Esophagus squamous epithelium (tissue), 5 donors: ENCODE results near the gene ACSL3. TPM values are rescaled to one million over a fixed set of nuclear protein-coding genes. Genes with fewer than 3 reads are reported as not detected.
A peak's percentile ranks its signal among the peaks of the same experiment; 100 is the strongest.

Experiments
- DNase-seq: peaks from one replicate; lab custom pipeline; 2025; lab: John Stamatoyannopoulos, UW
- H3K27ac ChIP-seq, 4 donors: fragments of 200-600 bp; sonication (generic); one replicate each; pipeline ENCODE4 v1.5.1; 2016 to 2019; ENCODE audit warnings: mild to moderate bottlenecking in 1 of 4
- H3K27me3 ChIP-seq, 4 donors: fragments of 200-600 bp; sonication (generic); 1 replicate in 3 of 4; 2 replicates in 1 of 4; pipeline versions ENCODE4 v1.5.1 to v1.6.0; 2017 to 2021; ENCODE audit warnings: antibody characterized with exemption in 1 of 4
- H3K36me3 ChIP-seq, 3 donors: fragments of 200-600 bp; sonication (generic); one replicate each; pipeline ENCODE4 v1.5.1; 2016 to 2019
- H3K4me1 ChIP-seq, 3 donors: fragments of 200-600 bp; sonication (generic); one replicate each; pipeline ENCODE4 v1.5.1; 2017 to 2019
- H3K4me3 ChIP-seq, 4 donors: fragments of 200-600 bp; sonication (generic); 1 replicate in 3 of 4; 2 replicates in 1 of 4; pipeline ENCODE4 v1.5.1; 2016 to 2019; ENCODE audit warnings: mild to moderate bottlenecking in 2 of 4, moderate library complexity in 1 of 4
- H3K9me3 ChIP-seq, 3 donors: fragments of 200-600 bp; sonication (generic); one replicate each; pipeline ENCODE4 v1.5.1; 2016 to 2019
- CTCF ChIP-seq, 6 experiments: fragments of 450-650 bp in 4 of 6; fragments of 200-600 bp in 2 of 6; sonication (generic) in 2 of 6; IDR thresholded peaks; one replicate each; pipeline ENCODE4 v1.5.1; 2016 to 2019; ENCODE audit warnings: antibody characterized with exemption in 6 of 6, mild to moderate bottlenecking in 4 of 6, moderate library complexity in 4 of 6
- POLR2A ChIP-seq, 4 donors: fragments of 450-650 bp; IDR thresholded peaks; one replicate each; pipeline ENCODE4 v1.6.1; 2017; ENCODE audit warnings: antibody characterized with exemption in 4 of 4, mild to moderate bottlenecking in 4 of 4, moderate library complexity in 3 of 4
- WGBS, 2 donors: methylation state at CpG; one replicate each; pipeline ENCODE4 v1.1.5; 2018; 5-methylcytosine and 5-hydroxymethylcytosine counted together
- intact Hi-C: fragments of 100-400 bp; cut with DNase I; formaldehyde crosslinking; loops from one replicate; pipeline ENCODE4 v1.15.0; 2022
- total RNA-seq, 4 donors: library from RNA; depleted of rRNA; stranded (reverse); fragments of >200 nt; gene quantifications; one replicate each; pipeline ENCODE4 v1.1.0, GENCODE V29; 2016
- donor health status: DM: yes; HTN: yes; CAD: no.

The ACSL3 gene
- total RNA-seq, 4 donors from 2014 or later: 62.4 to 84.6 (median 76.6) TPM

- 62 to 71% methylated on average over 3 of the region's 3 CpGs for whole genome bisulfite sequencing, 2 donors
- DNase-seq: no peak
- H3K36me3 ChIP-seq: no peaks in the 10 kb centered on the region
- no peak for TF ChIP-seq CTCF (IDR thresholded peaks at IDR 0.05)
- no peak for TF ChIP-seq POLR2A (IDR thresholded peaks at IDR 0.05)
- H3K4me3 ChIP-seq: no peak overlapping the region
- intact Hi-C loops: no loop called here
- no peaks in the 10 kb centered on the region for H3K4me1 ChIP-seq
- no peak overlapping the region for H3K27ac ChIP-seq
- no peaks in the 10 kb centered on the region for H3K27me3 ChIP-seq
- no peaks in the 10 kb centered on the region for H3K9me3 ChIP-seq
These were observed 115.8 kb downstream of the ACSL3 start for GRCh38 chr2:222976521-222977061.

- 75 to 77% methylated on average over 3 to 5 of the region's 5 CpGs for WGBS, 2 donors
- DNase-seq: no peak
These were observed 116.3 kb downstream of the ACSL3 start for GRCh38 chr2:222977121-222977520.

GRCh38 chr2:222978850-222979249 lies 118.0 kb downstream of the ACSL3 start:
- no peak for DNase-seq
- Histone ChIP-seq H3K27me3 (no peaks in the 10 kb centered on the region), H3K9me3 (no peaks in the 10 kb centered on the region), H3K27ac (no peak overlapping the region), H3K36me3 (no peaks in the 10 kb centered on the region), H3K4me3 (no peak overlapping the region), H3K4me1 (no peaks in the 10 kb centered on the region)
- TF ChIP-seq CTCF (IDR thresholded peaks at IDR 0.05): no peak
- no peak for TF ChIP-seq POLR2A (IDR thresholded peaks at IDR 0.05)
- intact Hi-C loops: no loop called here

More at GRCh38 chr2:222977121-222977520, 116.3 kb downstream of the ACSL3 start:
- Histone ChIP-seq H3K27me3 (no peaks in the 10 kb centered on the region), H3K36me3 (no peaks in the 10 kb centered on the region), H3K9me3 (no peaks in the 10 kb centered on the region), H3K27ac (no peak overlapping the region), H3K4me1 (no peaks in the 10 kb centered on the region), H3K4me3 (no peak overlapping the region)
- intact Hi-C loops: no loop called here
- TF ChIP-seq CTCF (IDR thresholded peaks at IDR 0.05) (no peak), POLR2A (IDR thresholded peaks at IDR 0.05) (no peak)

GRCh38 chr2:222979484-222979883 lies 118.6 kb downstream of the ACSL3 start:
- Histone ChIP-seq H3K4me1 (no peaks in the 10 kb centered on the region), H3K27me3 (no peaks in the 10 kb centered on the region), H3K27ac (no peak overlapping the region), H3K4me3 (no peak overlapping the region), H3K36me3 (no peaks in the 10 kb centered on the region), H3K9me3 (no peaks in the 10 kb centered on the region)
- TF ChIP-seq CTCF (IDR thresholded peaks at IDR 0.05): no peak
- no peak for DNase-seq
- WGBS, 2 donors: 54 to 60% methylated on average over 3 of the region's 3 CpGs
- intact Hi-C loops: no loop called here

- intact Hi-C loops: no loop called here
- Histone ChIP-seq H3K27me3 (no peaks in the 10 kb centered on the region), H3K27ac (no peak overlapping the region), H3K4me1 (no peaks in the 10 kb centered on the region), H3K9me3 (no peaks in the 10 kb centered on the region), H3K36me3 (no peaks in the 10 kb centered on the region), H3K4me3 (no peak overlapping the region)
- 66 to 68% methylated on average over 8 of the region's 8 CpGs for WGBS, 2 donors
- TF ChIP-seq POLR2A (IDR thresholded peaks at IDR 0.05) (no peak), CTCF (IDR thresholded peaks at IDR 0.05) (peak in 3 of 6 experiments; percentile 15 to 33 (median 16))
- DNase-seq: no peak
These were observed 121.4 kb downstream of the ACSL3 start for GRCh38 chr2:222982010-222982908.
